GM23338 (cell line): ENCODE measurements around the gene MOGAT1. TPM values are rescaled to one million over a fixed set of nuclear protein-coding genes. Genes with fewer than 3 reads are reported as not detected.

ENCODE experiments used
- ATAC-seq: fragments of 200-7000 bp; cut with Tn5 transposase; 3 replicates; pipeline ENCODE4 v1.9.1; 2020
- DNase-seq: peaks from one replicate; pipeline ENCODE4 v3.0.0-alpha.2; 2015; ENCODE audit warnings: low spot score
- H2AFZ ChIP-seq: fragments of 200-600 bp; sonication (generic); 2 replicates; pipeline ENCODE4 v1.8.0; 2016; ENCODE audit warnings: antibody characterized with exemption, mild to moderate bottlenecking, moderate library complexity
- H3F3A ChIP-seq: fragments of 200-600 bp; sonication (generic); replicated peaks from 2 replicates; pipeline ENCODE4 v1.8.0; 2017; ENCODE audit warnings: antibody characterized with exemption, mixed run types, low read depth
- H3K27ac ChIP-seq: fragments of 200-600 bp; sonication (generic); 2 replicates; pipeline ENCODE4 v1.6.1; 2016; ENCODE audit warnings: low read depth
- H3K27me3 ChIP-seq: fragments of 200-600 bp; sonication (generic); 2 replicates; pipeline ENCODE4 v1.8.0; 2016; ENCODE audit warnings: mild to moderate bottlenecking, mixed run types, moderate library complexity; ENCODE audit not compliant: insufficient read depth
- H3K36me3 ChIP-seq: fragments of 200-600 bp; sonication (generic); 2 replicates; pipeline ENCODE4 v1.8.0; 2016; ENCODE audit warnings: mild to moderate bottlenecking; ENCODE audit not compliant: insufficient read depth
- H3K4me1 ChIP-seq: fragments of 200-600 bp; sonication (generic); 2 replicates; pipeline ENCODE4 v1.8.0; 2016; ENCODE audit warnings: mild to moderate bottlenecking, moderate library complexity; ENCODE audit not compliant: insufficient read depth
- H3K4me2 ChIP-seq: fragments of 200-600 bp; sonication (generic); 2 replicates; pipeline ENCODE4 v1.7.1; 2017; ENCODE audit warnings: mixed run types
- H3K4me3 ChIP-seq: fragments of 200-600 bp; sonication (generic); 2 replicates; pipeline ENCODE4 v1.6.1; 2016; ENCODE audit warnings: mixed run types
- H3K79me2 ChIP-seq: fragments of 200-600 bp; sonication (generic); replicated peaks from 2 replicates; pipeline ENCODE4 v1.8.0; 2017; ENCODE audit warnings: mild to moderate bottlenecking; ENCODE audit not compliant: insufficient read depth
- H3K9me2 ChIP-seq: fragments of 200-600 bp; sonication (generic); 2 replicates; pipeline ENCODE4 v1.8.0; 2017; ENCODE audit not compliant: insufficient read depth
- H4K20me1 ChIP-seq: fragments of 200-600 bp; sonication (generic); replicated peaks from 2 replicates; pipeline ENCODE4 v1.8.0; 2017; ENCODE audit warnings: mild to moderate bottlenecking; ENCODE audit not compliant: insufficient read depth
- H3K27ac Mint-ChIP-seq: 2 replicates; pipeline ENCODE4 v1.8.0; 2020; ENCODE audit warnings: inconsistent platforms, mild to moderate bottlenecking, moderate library complexity, mixed read lengths
- H3K27me3 Mint-ChIP-seq: 3 replicates; pipeline ENCODE4 v1.8.0; 2022; ENCODE audit warnings: low read depth, mild to moderate bottlenecking, moderate library complexity, mixed read lengths, inconsistent platforms; ENCODE audit not compliant: insufficient read depth, poor library complexity
- H3K36me3 Mint-ChIP-seq: 3 replicates; pipeline ENCODE4 v1.8.0; 2021; ENCODE audit warnings: low read depth, mild to moderate bottlenecking, inconsistent platforms, moderate library complexity, mixed read lengths
- H3K4me1 Mint-ChIP-seq: 3 replicates; pipeline ENCODE4 v1.8.0; 2020; ENCODE audit warnings: mild to moderate bottlenecking, inconsistent platforms, mixed read lengths
- H3K4me3 Mint-ChIP-seq: 3 replicates; pipeline ENCODE4 v1.8.0; 2021; ENCODE audit warnings: moderate library complexity, mild to moderate bottlenecking, inconsistent platforms, mixed read lengths
- H3K9me3 Mint-ChIP-seq: 3 replicates; pipeline ENCODE4 v1.8.0; 2020; ENCODE audit warnings: moderate library complexity, mild to moderate bottlenecking, inconsistent platforms, mixed read lengths
- CREB1 ChIP-seq: fragments of 250-450 bp; sonication (Bioruptor Pico); IDR thresholded peaks from 2 replicates; pipeline ENCODE4 v1.5.0; 2020; ENCODE audit warnings: low read depth, mild to moderate bottlenecking, moderate library complexity
- EZH2 ChIP-seq: fragments of 200-600 bp; sonication (generic); IDR thresholded peaks from one replicate; pipeline ENCODE4 v1.8.0; 2017; ENCODE audit warnings: antibody characterized with exemption, mild to moderate bottlenecking, low read depth; ENCODE audit not compliant: unreplicated experiment
- EZH2phosphoT487 ChIP-seq: fragments of 200-600 bp; sonication (generic); IDR thresholded peaks from one replicate; pipeline ENCODE4 v1.8.1; 2018; ENCODE audit warnings: antibody characterized with exemption; ENCODE audit not compliant: unreplicated experiment
- JUNB ChIP-seq: IDR thresholded peaks from one replicate; pipeline ENCODE4 v1.6.1; 2016; ENCODE audit warnings: antibody characterized with exemption; ENCODE audit not compliant: unreplicated experiment
- POLR2AphosphoS5 ChIP-seq: IDR thresholded peaks from 2 replicates; pipeline ENCODE4 v1.6.1; 2016; ENCODE audit warnings: antibody characterized with exemption, low read depth
- STAT1 ChIP-seq: IDR thresholded peaks from one replicate; pipeline ENCODE4 v1.6.1; 2016; ENCODE audit warnings: antibody characterized with exemption; ENCODE audit not compliant: unreplicated experiment
- ZNF114 ChIP-seq: fragments of 250-450 bp; sonication (Bioruptor Pico); IDR thresholded peaks from 2 replicates; pipeline ENCODE4 v1.5.0; 2020; ENCODE audit warnings: mild to moderate bottlenecking, moderate library complexity
- ZNF331 ChIP-seq: fragments of 250-450 bp; sonication (Bioruptor Pico); IDR thresholded peaks from 2 replicates; pipeline ENCODE4 v1.5.0; 2020; ENCODE audit warnings: low read depth, mild to moderate bottlenecking, moderate library complexity
- polyA plus RNA-seq: library from polyadenylated mRNA; unstranded; fragments of >200 nt; fragmentation: Nextera tagmentation; extraction: Ambion mirVana; gene quantifications from 2 replicates; pipeline ENCODE4 v1.2.1, GENCODE V29; 2016
- total RNA-seq: library from RNA; depleted of rRNA; stranded (reverse); fragments of >200 nt; shearing (Covaris generic); gene quantifications from 2 replicates; pipeline ENCODE4 v1.2.3, GENCODE V29; 2014
- TF ChIP-seq, protein P1 (sequence below): fragments of 250-450 bp; sonication (Bioruptor Pico); IDR thresholded peaks from 2 replicates; pipeline ENCODE4 v1.5.0; 2020; ENCODE audit warnings: mild to moderate bottlenecking, moderate library complexity
- TF ChIP-seq, protein P2 (sequence below): IDR thresholded peaks from 2 replicates; pipeline ENCODE4 v1.6.1; 2016; ENCODE audit warnings: antibody characterized with exemption

MOGAT1 gene
- total and polyA plus RNA-seq, 2 experiments from 2014 or later, result 0.86 to 0.94 TPM

DNA sequence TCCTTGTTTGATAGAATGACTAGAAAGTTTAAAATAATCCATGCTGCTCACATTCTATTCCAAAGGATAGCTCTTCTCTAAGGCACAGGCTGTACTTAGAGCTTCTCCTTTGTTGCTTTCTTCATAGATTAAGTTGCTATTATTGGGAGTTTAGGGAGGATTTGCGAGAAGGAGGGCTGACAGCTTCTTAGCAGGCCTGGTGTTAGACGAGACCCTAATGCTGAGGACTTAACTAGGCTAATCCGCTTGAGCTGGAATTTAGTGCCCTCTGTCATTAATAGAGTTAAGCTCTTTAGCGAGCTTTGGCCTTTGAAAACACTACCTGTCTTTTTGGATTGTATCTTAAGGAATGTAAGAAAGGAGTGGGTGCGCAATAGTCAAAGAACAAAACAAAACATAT lies 81.3 kb downstream of the MOGAT1 start (continued):
- TF ChIP-seq, protein P1, sequence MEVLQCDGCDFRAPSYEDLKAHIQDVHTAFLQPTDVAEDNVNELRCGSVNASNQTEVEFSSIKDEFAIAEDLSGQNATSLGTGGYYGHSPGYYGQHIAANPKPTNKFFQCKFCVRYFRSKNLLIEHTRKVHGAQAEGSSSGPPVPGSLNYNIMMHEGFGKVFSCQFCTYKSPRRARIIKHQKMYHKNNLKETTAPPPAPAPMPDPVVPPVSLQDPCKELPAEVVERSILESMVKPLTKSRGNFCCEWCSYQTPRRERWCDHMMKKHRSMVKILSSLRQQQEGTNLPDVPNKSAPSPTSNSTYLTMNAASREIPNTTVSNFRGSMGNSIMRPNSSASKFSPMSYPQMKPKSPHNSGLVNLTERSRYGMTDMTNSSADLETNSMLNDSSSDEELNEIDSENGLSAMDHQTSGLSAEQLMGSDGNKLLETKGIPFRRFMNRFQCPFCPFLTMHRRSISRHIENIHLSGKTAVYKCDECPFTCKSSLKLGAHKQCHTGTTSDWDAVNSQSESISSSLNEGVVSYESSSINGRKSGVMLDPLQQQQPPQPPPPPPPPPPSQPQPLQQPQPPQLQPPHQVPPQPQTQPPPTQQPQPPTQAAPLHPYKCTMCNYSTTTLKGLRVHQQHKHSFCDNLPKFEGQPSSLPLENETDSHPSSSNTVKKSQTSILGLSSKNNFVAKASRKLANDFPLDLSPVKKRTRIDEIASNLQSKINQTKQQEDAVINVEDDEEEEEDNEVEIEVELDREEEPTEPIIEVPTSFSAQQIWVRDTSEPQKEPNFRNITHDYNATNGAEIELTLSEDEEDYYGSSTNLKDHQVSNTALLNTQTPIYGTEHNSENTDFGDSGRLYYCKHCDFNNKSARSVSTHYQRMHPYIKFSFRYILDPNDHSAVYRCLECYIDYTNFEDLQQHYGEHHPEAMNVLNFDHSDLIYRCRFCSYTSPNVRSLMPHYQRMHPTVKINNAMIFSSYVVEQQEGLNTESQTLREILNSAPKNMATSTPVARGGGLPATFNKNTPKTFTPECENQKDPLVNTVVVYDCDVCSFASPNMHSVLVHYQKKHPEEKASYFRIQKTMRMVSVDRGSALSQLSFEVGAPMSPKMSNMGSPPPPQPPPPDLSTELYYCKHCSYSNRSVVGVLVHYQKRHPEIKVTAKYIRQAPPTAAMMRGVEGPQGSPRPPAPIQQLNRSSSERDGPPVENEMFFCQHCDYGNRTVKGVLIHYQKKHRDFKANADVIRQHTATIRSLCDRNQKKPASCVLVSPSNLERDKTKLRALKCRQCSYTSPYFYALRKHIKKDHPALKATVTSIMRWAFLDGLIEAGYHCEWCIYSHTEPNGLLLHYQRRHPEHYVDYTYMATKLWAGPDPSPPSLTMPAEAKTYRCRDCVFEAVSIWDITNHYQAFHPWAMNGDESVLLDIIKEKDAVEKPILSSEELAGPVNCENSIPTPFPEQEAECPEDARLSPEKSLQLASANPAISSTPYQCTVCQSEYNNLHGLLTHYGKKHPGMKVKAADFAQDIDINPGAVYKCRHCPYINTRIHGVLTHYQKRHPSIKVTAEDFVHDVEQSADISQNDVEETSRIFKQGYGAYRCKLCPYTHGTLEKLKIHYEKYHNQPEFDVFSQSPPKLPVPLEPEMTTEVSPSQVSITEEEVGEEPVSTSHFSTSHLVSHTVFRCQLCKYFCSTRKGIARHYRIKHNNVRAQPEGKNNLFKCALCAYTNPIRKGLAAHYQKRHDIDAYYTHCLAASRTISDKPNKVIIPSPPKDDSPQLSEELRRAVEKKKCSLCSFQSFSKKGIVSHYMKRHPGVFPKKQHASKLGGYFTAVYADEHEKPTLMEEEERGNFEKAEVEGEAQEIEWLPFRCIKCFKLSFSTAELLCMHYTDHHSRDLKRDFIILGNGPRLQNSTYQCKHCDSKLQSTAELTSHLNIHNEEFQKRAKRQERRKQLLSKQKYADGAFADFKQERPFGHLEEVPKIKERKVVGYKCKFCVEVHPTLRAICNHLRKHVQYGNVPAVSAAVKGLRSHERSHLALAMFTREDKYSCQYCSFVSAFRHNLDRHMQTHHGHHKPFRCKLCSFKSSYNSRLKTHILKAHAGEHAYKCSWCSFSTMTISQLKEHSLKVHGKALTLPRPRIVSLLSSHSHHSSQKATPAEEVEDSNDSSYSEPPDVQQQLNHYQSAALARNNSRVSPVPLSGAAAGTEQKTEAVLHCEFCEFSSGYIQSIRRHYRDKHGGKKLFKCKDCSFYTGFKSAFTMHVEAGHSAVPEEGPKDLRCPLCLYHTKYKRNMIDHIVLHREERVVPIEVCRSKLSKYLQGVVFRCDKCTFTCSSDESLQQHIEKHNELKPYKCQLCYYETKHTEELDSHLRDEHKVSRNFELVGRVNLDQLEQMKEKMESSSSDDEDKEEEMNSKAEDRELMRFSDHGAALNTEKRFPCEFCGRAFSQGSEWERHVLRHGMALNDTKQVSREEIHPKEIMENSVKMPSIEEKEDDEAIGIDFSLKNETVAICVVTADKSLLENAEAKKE (CRISPR knock-in tag), result no peak
- no peak for TF ChIP-seq JUNB
- TF ChIP-seq ZNF331 (CRISPR knock-in tag), result no peak
- TF ChIP-seq EZH2, result no peak
- no peak for TF ChIP-seq POLR2AphosphoS5
- no peak for TF ChIP-seq EZH2phosphoT487
- TF ChIP-seq ZNF114 (CRISPR knock-in tag), result no peak
- TF ChIP-seq CREB1 (CRISPR knock-in tag), result no peak
- TF ChIP-seq STAT1, result no peak

DNA sequence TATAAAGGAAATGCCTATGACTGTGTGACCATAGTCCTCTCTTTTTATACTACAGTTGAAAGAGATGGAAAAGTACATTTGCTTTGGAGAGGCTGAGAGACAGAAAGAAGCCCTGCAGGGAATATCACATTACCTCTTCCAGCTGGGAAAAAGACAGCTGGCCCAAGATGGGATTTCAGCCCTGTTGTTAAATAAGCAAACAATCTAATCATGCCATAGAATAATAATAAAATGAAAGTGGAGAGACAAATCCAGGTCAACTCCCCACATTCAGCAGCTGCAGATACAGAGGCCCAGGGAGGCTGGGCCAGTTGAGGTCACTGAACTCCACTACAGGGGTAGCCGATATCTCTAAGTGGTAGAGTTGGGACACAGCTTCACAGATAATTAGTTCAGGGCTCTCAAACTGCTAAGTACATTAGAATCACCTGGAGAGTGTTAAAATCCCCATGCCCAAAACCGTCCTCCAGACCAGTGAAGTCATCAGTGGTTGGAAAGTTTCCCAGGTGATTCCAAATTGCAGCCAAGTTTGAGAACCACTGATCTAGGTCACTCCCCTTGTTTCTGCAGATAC lies 81.9 kb downstream of the MOGAT1 start:
- Mint-ChIP-seq H3K27me3 (peaks cover 4% of the 10 kb centered on the region), H3K36me3 (no peaks in the 10 kb centered on the region), H3K4me1 (peaks cover 24% of the 10 kb centered on the region), H3K9me3 (no peaks in the 10 kb centered on the region), H3K27ac (no peak overlapping the region), H3K4me3 (no peak overlapping the region)
- H3K4me1 ChIP-seq, result peaks cover 15% of the 10 kb centered on the region
- ATAC-seq, result peak; percentile 37
- DNase-seq, result no peak
- H3K4me3 ChIP-seq, result no peak overlapping the region
- no peaks in the 10 kb centered on the region for H3K36me3 ChIP-seq
- no peaks in the 10 kb centered on the region for H3K27me3 ChIP-seq
- no peaks in the 10 kb centered on the region for H3K79me2 ChIP-seq
- no peaks in the 10 kb centered on the region for H4K20me1 ChIP-seq
- H3K4me2 ChIP-seq, result peak overlapping the region; percentile 1; the same call in 1 of the 2 replicates
- H3K27ac ChIP-seq, result no peak overlapping the region
- peak overlapping the region; percentile 56; the same call in 1 of the 2 replicates for H2AFZ ChIP-seq
- H3K9me2 ChIP-seq, result no peaks in the 10 kb centered on the region
- no peaks in the 10 kb centered on the region for H3F3A ChIP-seq
- no peak for TF ChIP-seq EZH2
- TF ChIP-seq, protein P2, sequence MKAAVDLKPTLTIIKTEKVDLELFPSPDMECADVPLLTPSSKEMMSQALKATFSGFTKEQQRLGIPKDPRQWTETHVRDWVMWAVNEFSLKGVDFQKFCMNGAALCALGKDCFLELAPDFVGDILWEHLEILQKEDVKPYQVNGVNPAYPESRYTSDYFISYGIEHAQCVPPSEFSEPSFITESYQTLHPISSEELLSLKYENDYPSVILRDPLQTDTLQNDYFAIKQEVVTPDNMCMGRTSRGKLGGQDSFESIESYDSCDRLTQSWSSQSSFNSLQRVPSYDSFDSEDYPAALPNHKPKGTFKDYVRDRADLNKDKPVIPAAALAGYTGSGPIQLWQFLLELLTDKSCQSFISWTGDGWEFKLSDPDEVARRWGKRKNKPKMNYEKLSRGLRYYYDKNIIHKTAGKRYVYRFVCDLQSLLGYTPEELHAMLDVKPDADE, result no peak
